ENCODE measurements around the gene PPP1R9A. TPM values are rescaled to one million over a fixed set of nuclear protein-coding genes. Genes with fewer than 3 reads are reported as not detected.

Gene PPP1R9A
- total and polyA plus RNA-seq, 10 of the 15 experiments (the other 5 are each of a cell fraction or from before 2014, with no cell fraction given): 0.04 to 0.12 TPM; not detected in 8

GRCh38 chr7:95059842-95060313, 152.5 kb downstream of the PPP1R9A start:
- CTCF ChIA-PET: no interaction called here
- TF ChIP-seq IKZF1 (conservative IDR thresholded peaks at IDR 0.05) (no peak), ZZZ3 (IDR thresholded peaks at IDR 0.05; ENCODE audit: control insufficient read depth, insufficient read length, low read depth) (no peak), HDGF (IDR thresholded peaks at IDR 0.05) (no peak), TCF7 (IDR thresholded peaks at IDR 0.05; ENCODE audit: borderline replicate concordance) (no peak), TCF12 (IDR thresholded peaks at IDR 0.05; ENCODE audit: low read depth, low read length) (no peak), MYB (IDR thresholded peaks at IDR 0.05; ENCODE audit: borderline replicate concordance, low read depth, low read length) (no peak), EZH2 (IDR thresholded peaks at IDR 0.05; ENCODE audit: borderline replicate concordance, control insufficient read depth, low read depth, low read length) (no peak), DPF2 (IDR thresholded peaks at IDR 0.05) (no peak), ZSCAN29 (IDR thresholded peaks at IDR 0.05) (no peak), HDAC6 (IDR thresholded peaks at IDR 0.05; ENCODE audit: unreplicated experiment) (no peak), USF1 (IDR thresholded peaks at IDR 0.05; ENCODE audit: borderline replicate concordance, extremely low read length, insufficient read depth, low read depth, low read length) (no peak), SREBF1 (IDR thresholded peaks at IDR 0.05; ENCODE audit: low read length) (no peak), CREM (IDR thresholded peaks at IDR 0.05; ENCODE audit: low read depth) (no peak), PRDM15 (CRISPR knock-in tag; IDR thresholded peaks at IDR 0.05) (no peak), NKRF (conservative IDR thresholded peaks at IDR 0.05) (no peak)
- TF ChIP-seq, protein P1, sequence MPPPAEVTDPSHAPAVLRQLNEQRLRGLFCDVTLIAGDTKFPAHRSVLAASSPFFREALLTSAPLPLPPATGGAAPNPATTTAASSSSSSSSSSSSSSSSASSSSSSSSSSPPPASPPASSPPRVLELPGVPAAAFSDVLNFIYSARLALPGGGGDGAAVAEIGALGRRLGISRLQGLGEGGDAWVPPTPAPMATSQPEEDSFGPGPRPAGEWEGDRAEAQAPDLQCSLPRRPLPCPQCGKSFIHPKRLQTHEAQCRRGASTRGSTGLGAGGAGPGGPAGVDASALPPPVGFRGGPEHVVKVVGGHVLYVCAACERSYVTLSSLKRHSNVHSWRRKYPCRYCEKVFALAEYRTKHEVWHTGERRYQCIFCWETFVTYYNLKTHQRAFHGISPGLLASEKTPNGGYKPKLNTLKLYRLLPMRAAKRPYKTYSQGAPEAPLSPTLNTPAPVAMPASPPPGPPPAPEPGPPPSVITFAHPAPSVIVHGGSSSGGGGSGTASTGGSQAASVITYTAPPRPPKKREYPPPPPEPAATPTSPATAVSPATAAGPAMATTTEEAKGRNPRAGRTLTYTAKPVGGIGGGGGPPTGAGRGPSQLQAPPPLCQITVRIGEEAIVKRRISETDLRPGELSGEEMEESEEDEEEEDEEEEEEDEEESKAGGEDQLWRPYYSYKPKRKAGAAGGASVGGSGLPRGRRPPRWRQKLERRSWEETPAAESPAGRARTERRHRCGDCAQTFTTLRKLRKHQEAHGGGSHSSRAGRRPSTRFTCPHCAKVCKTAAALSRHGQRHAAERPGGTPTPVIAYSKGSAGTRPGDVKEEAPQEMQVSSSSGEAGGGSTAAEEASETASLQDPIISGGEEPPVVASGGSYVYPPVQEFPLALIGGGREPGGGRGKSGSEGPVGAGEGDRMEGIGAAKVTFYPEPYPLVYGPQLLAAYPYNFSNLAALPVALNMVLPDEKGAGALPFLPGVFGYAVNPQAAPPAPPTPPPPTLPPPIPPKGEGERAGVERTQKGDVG (CRISPR knock-in tag; IDR thresholded peaks at IDR 0.05): no peak

More at GRCh38 chr7:95059842-95060313, 152.5 kb downstream of the PPP1R9A start:
- no peak for DNase-seq (ENCODE audit: low read depth, low spot score)
- in situ Hi-C loops (cut with MboI) (no loop called here), intact Hi-C loops (cut with micrococcal nuclease; ENCODE audit: unreplicated experiment) (no loop called here)
- no peaks in the 10 kb centered on the region for H3K4me1 ChIP-seq (ENCODE audit: control insufficient read depth, insufficient read depth, low read length)
- SMC1A ChIA-PET (ENCODE audit: uncharacterized antibody, unreplicated experiment): no interaction called here
- no peaks in the 10 kb centered on the region for H3K79me2 ChIP-seq (ENCODE audit: control insufficient read depth, insufficient read depth, low read length)
- no peaks in the 10 kb centered on the region for H4K20me1 ChIP-seq (ENCODE audit: control insufficient read depth, insufficient read depth)
- H3K9me3 ChIP-seq (replicated peaks; ENCODE audit: control insufficient read depth, insufficient read depth, low read length): no peaks in the 10 kb centered on the region
- no peak overlapping the region for H3K27ac ChIP-seq (ENCODE audit: control insufficient read depth, insufficient read depth)
- no peak for ATAC-seq
- no peak overlapping the region for H3K4me3 ChIP-seq
- no peak overlapping the region for H2AFZ ChIP-seq (ENCODE audit: control insufficient read depth, low read depth, low read length)
- H3K27me3 ChIP-seq (replicated peaks in 1 of 2; ENCODE audit: control insufficient read depth in 2 of 2, insufficient read depth in 2 of 2, low read length in 1 of 2): no peaks in the 10 kb centered on the region; a peak in 1 of 4 replicates
- no peak overlapping the region for H3K4me2 ChIP-seq (ENCODE audit: control insufficient read depth, insufficient read depth)
- H3K36me3 ChIP-seq (ENCODE audit: control insufficient read depth in 2 of 2, insufficient read depth in 2 of 2, low read length in 1 of 2): no peaks in the 10 kb centered on the region
- POLR2A ChIA-PET: no interaction called here
- H3K9ac ChIP-seq (ENCODE audit: control insufficient read depth, insufficient read depth, low read length): no peak overlapping the region
- no peak for FAIRE-seq
- WGBS (ENCODE audit: insufficient coverage, insufficient replicate concordance, low lambda C conversion rate, missing lambda C conversion rate): 52% methylated on average over 4 of the region's 4 CpGs
- no TSS peak for BruUV-seq (replicated peaks)
- RAD21 ChIA-PET (ENCODE audit: unreplicated experiment): no interaction called here

Data from GM12878 (cell line).